GM18858 (cell line): Measurements from ENCODE around the gene HSD17B12.

Experiments used
- ATAC-seq: cut with Tn5 transposase; IDR thresholded peaks from one replicate; pipeline ENCODE4 v1.9.1; 2021; ENCODE audit not compliant: unreplicated experiment

HSD17B12 gene

GRCh38 chr11:43797337-43797736 is 116.8 kb downstream of the HSD17B12 start:
- ATAC-seq: no peak

- ATAC-seq: no peak
Measured at GRCh38 chr11:43797866-43798265, 117.3 kb downstream of the HSD17B12 start.

- ATAC-seq: no peak
Measured at GRCh38 chr11:43802509-43802908, 122.0 kb downstream of the HSD17B12 start.

GRCh38 chr11:43803766-43804165 is 123.2 kb downstream of the HSD17B12 start:
- ATAC-seq: no peak

GRCh38 chr11:43806976-43807375 is 126.4 kb downstream of the HSD17B12 start:
- no peak for ATAC-seq

- ATAC-seq: no peak
Measured at GRCh38 chr11:43810929-43811596, 130.5 kb downstream of the HSD17B12 start.

- no peak for ATAC-seq
Measured at GRCh38 chr11:43812471-43812870, 131.9 kb downstream of the HSD17B12 start.

- no peak for ATAC-seq
Measured at GRCh38 chr11:43818220-43818619, 137.7 kb downstream of the HSD17B12 start.

GRCh38 chr11:43819926-43820325 is 139.4 kb downstream of the HSD17B12 start:
- ATAC-seq: peak; percentile 67

- ATAC-seq: no peak
Measured at GRCh38 chr11:43823316-43823715, 142.8 kb downstream of the HSD17B12 start.

GRCh38 chr11:43823851-43824250 is 143.3 kb downstream of the HSD17B12 start:
- ATAC-seq: no peak

GRCh38 chr11:43825217-43825816 is 144.8 kb downstream of the HSD17B12 start:
- no peak for ATAC-seq

GRCh38 chr11:43830928-43831440 is 150.4 kb downstream of the HSD17B12 start:
- peak; percentile 32 for ATAC-seq

- ATAC-seq: no peak
Measured at GRCh38 chr11:43832536-43832935, 152.0 kb downstream of the HSD17B12 start.

- no peak for ATAC-seq
Measured at GRCh38 chr11:43833657-43834073, 153.1 kb downstream of the HSD17B12 start.

- ATAC-seq: no peak
Measured at GRCh38 chr11:43834286-43834685, 153.7 kb downstream of the HSD17B12 start.

GRCh38 chr11:43835104-43835503 is 154.6 kb downstream of the HSD17B12 start:
- ATAC-seq: no peak

GRCh38 chr11:43837879-43838278 is 157.3 kb downstream of the HSD17B12 start:
- ATAC-seq: no peak

GRCh38 chr11:43842021-43842420 is 161.5 kb downstream of the HSD17B12 start:
- no peak for ATAC-seq

- no peak for ATAC-seq
Measured at GRCh38 chr11:43845816-43846215, 165.3 kb downstream of the HSD17B12 start.

GRCh38 chr11:43852057-43852636 is 171.6 kb downstream of the HSD17B12 start:
- ATAC-seq: peak; percentile 86

GRCh38 chr11:43853781-43854180 is 173.2 kb downstream of the HSD17B12 start:
- no peak for ATAC-seq
